BE2C (cell line): ENCODE data around the gene XRCC6.

ENCODE experiments used
- DNase-seq: peaks from one replicate; pipeline ENCODE4 v3.0.0-alpha.2; 2020
- H3K27me3 ChIP-seq: fragments of 250-450 bp; sonication (Bioruptor Pico); 2 replicates; pipeline ENCODE4 v1.5.1; 2020; ENCODE audit warnings: mild to moderate bottlenecking
- H3K36me3 ChIP-seq: fragments of 250-450 bp; sonication (Bioruptor Pico); 2 replicates; pipeline ENCODE4 v1.5.1; 2020; ENCODE audit warnings: mild to moderate bottlenecking
- H3K4me1 ChIP-seq: fragments of 250-450 bp; sonication (Bioruptor Pico); 2 replicates; pipeline ENCODE4 v1.5.1; 2020
- H3K4me3 ChIP-seq: 2 replicates; pipeline ENCODE4 v1.5.1; 2011; ENCODE audit warnings: low read depth, low read length
- H3K9me3 ChIP-seq: fragments of 250-450 bp; sonication (Bioruptor Pico); 2 replicates; pipeline ENCODE4 v1.5.1; 2020
- TF ChIP-seq, protein P1 (sequence below): IDR thresholded peaks from 2 replicates; pipeline ENCODE4 v1.5.1; 2012; ENCODE audit warnings: mild to moderate bottlenecking, low read depth, low read length

The XRCC6 gene

DNA sequence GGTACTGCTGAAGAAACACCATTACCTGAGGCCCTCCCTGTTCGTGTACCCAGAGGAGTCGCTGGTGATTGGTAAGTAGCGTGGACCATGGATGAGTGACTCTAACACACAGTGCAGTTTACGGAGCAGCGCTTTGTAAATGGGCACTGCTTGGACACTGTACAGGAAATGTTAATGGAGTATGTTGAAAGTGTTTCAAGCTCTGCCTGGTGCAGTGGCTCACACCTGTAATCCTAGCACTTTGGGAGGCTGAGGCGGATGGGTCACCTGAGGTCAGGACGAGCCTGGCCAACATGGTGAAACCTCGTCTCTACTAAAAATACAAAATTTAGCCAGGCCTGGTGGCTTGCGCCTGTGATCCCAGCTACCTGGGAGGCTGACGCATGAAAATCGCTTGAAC is 29.7 kb downstream of the XRCC6 start:
- Histone ChIP-seq H3K4me3 (no peak overlapping the region), H3K36me3 (peaks cover 90% of the 10 kb centered on the region), H3K27me3 (no peaks in the 10 kb centered on the region), H3K9me3 (no peaks in the 10 kb centered on the region), H3K4me1 (no peaks in the 10 kb centered on the region)
- no peak for DNase-seq
- TF ChIP-seq, protein P1, sequence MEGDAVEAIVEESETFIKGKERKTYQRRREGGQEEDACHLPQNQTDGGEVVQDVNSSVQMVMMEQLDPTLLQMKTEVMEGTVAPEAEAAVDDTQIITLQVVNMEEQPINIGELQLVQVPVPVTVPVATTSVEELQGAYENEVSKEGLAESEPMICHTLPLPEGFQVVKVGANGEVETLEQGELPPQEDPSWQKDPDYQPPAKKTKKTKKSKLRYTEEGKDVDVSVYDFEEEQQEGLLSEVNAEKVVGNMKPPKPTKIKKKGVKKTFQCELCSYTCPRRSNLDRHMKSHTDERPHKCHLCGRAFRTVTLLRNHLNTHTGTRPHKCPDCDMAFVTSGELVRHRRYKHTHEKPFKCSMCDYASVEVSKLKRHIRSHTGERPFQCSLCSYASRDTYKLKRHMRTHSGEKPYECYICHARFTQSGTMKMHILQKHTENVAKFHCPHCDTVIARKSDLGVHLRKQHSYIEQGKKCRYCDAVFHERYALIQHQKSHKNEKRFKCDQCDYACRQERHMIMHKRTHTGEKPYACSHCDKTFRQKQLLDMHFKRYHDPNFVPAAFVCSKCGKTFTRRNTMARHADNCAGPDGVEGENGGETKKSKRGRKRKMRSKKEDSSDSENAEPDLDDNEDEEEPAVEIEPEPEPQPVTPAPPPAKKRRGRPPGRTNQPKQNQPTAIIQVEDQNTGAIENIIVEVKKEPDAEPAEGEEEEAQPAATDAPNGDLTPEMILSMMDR, result no peak

- H3K4me1 ChIP-seq, result no peaks in the 10 kb centered on the region
- DNase-seq, result no peak
- no peak overlapping the region for H3K4me3 ChIP-seq
- H3K36me3 ChIP-seq, result peaks cover 92% of the 10 kb centered on the region
- no peaks in the 10 kb centered on the region for H3K27me3 ChIP-seq
- TF ChIP-seq, protein P1, result no peak
- H3K9me3 ChIP-seq, result no peaks in the 10 kb centered on the region
These were observed 33.2 kb downstream of the XRCC6 start for GRCh38 chr22:41654322-41654721.

- no peaks in the 10 kb centered on the region for H3K9me3 ChIP-seq
- peaks cover 97% of the 10 kb centered on the region for H3K36me3 ChIP-seq
- no peak for DNase-seq
- no peaks in the 10 kb centered on the region for H3K4me1 ChIP-seq
- TF ChIP-seq, protein P1, result no peak
- no peak overlapping the region for H3K4me3 ChIP-seq
- no peaks in the 10 kb centered on the region for H3K27me3 ChIP-seq
These were observed 35.5 kb downstream of the XRCC6 start for GRCh38 chr22:41656556-41656955.

DNA sequence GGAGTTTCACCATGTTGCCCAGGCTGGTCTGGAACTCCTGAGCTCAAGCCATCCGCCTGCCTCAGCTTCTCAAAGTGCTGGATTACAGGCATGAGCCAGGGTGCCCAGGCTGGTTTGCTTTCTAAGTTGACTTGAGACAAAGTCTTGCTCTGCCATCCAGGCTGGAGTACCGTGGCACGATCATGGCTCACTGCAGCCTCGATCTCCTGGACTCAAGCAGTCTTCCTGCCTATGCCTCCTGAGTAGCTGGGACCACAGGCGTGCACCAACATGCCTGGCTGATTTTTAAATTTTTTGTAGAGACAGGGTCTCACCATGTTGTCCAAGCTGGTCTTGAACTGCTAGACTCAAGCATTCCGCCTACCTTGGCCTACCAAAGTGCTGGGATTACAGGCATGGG is 36.6 kb downstream of the XRCC6 start:
- Histone ChIP-seq H3K9me3 (no peaks in the 10 kb centered on the region), H3K27me3 (no peaks in the 10 kb centered on the region), H3K36me3 (peaks cover 97% of the 10 kb centered on the region), H3K4me1 (no peaks in the 10 kb centered on the region), H3K4me3 (no peak overlapping the region)
- TF ChIP-seq, protein P1, result no peak
- no peak for DNase-seq

- Histone ChIP-seq H3K9me3 (no peaks in the 10 kb centered on the region), H3K36me3 (peaks cover 95% of the 10 kb centered on the region)
- TF ChIP-seq, protein P1, result no peak
These were observed 37.8 kb downstream of the XRCC6 start for GRCh38 chr22:41658869-41659268.

DNA sequence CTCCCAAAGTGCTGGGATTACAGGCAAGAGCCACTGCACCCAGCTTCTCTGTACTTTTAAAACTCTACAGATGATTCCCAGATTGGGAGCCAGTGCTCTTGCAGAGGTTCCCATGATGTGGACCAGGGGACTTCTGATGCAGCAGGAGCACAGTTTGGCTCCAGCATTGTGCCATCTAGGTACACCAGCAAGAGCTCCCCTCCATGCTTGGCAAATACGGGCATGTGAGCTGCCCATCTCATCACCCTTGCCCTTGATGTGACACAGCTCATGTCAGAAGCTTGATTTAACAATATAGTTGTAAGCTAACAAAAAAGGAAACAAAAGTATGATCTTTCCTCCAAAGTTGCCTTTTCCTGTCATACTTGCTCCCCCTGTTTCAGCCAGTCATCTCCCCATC is 38.8 kb downstream of the XRCC6 start:
- peaks cover 91% of the 10 kb centered on the region for H3K36me3 ChIP-seq
- no peak overlapping the region for H3K4me3 ChIP-seq
- H3K9me3 ChIP-seq, result no peaks in the 10 kb centered on the region
- H3K27me3 ChIP-seq, result no peaks in the 10 kb centered on the region
- TF ChIP-seq, protein P1, result no peak
- no peaks in the 10 kb centered on the region for H3K4me1 ChIP-seq
- no peak for DNase-seq

More at GRCh38 chr22:41658869-41659268, 37.8 kb downstream of the XRCC6 start:
- H3K4me3 ChIP-seq, result no peak overlapping the region
- no peaks in the 10 kb centered on the region for H3K4me1 ChIP-seq
- H3K27me3 ChIP-seq, result no peaks in the 10 kb centered on the region
- DNase-seq, result no peak
